Ecto neural progenitor cell (in vitro differentiated cells): ENCODE measurements around the gene MSL3.

Experiments
- DNase-seq: peaks from one replicate; pipeline ENCODE4 v3.0.0-alpha.2; 2018; ENCODE audit warnings: low spot score

The MSL3 gene, protein sequence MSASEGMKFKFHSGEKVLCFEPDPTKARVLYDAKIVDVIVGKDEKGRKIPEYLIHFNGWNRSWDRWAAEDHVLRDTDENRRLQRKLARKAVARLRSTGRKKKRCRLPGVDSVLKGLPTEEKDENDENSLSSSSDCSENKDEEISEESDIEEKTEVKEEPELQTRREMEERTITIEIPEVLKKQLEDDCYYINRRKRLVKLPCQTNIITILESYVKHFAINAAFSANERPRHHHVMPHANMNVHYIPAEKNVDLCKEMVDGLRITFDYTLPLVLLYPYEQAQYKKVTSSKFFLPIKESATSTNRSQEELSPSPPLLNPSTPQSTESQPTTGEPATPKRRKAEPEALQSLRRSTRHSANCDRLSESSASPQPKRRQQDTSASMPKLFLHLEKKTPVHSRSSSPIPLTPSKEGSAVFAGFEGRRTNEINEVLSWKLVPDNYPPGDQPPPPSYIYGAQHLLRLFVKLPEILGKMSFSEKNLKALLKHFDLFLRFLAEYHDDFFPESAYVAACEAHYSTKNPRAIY

GRCh38 chrX:11757719-11758399, at the start of gene MSL3:
Gene MSL3, plus strand, starts transcription at chrX:11758237. Its CDS starts 27 bp downstream, at chrX:11758264.
- DNase-seq = peak; percentile 74

GRCh38 chrX:11722304-11722703, 35.7 kb upstream of the MSL3 start:
- no peak for DNase-seq

DNA sequence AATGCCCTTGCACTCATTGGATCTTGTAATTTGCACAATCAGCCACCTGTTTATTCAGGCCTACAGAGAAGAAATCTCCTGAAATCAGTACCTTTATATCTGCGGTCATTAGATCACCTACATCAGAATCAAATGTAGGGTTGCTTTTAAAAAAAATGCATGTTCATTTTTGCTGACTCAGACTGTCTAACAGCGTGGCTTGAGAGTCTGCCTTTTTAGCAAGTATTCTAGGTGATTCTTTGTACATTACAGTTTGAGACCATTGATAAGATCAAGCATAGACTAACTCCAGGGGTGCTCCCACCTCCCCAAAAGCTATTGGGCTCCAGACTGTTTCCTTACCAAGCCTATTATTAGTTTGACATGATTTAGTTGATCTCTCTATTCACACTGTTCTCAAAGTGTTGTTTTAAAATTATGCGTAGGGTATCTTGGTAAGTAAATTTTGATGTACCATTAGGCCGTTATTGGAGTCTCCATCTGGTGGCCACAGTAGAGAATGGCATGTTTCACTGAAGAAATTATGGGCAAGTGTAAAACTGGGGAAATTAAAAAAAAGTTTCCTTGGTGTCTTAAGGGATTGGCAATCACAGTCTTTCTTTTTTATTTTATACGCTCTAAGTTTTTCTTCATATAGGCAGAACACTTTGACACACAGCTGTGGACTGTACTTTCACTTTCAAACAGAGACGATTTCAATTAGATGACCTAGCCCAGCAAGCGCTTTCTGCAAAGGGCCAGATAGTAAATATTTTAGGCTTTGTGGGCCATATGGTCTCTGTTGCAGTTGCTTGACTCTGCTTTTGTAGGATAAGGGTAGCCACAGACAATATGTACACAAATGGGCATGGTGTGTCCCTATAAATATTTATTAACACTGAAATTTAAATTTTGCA, 33.7 kb upstream of the MSL3 start:
- no peak for DNase-seq

DNA sequence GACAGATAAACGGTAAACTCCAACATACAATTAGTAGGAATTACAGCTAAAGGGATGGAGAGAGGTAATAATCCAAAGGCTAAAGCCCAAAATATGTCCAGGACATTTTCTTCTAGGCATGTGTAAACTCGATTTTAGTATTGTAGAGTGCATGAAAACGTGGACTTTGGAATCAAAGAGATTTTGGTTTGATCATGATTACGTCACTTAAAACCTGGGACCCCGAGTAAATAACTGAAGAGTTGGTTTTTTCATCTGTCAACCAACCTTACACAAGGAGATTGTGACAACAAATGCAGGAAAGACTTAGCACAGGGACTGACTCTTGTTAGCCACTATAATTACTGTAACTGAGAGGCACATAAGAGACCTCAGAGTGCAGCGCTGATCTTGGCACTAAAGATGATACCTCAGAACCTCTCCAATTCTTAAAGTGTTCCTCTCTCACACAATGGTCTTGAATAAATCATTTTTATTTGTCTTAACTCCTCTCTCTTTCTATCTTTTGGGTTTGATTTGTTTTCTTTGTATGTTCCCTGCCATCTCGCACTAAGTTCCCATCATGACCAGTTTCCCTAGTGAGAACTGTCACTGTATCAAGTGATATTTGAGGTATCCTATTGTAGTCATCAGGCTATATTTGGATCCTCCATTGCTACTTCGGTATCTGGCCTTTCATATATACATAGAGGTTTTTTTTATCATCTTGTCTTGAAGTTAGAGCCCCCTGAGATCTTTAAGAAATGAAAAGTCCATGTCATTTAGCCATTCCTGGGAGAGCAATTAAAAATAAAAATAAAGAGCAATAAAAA, 32.2 kb upstream of the MSL3 start:
- no peak for DNase-seq

DNA sequence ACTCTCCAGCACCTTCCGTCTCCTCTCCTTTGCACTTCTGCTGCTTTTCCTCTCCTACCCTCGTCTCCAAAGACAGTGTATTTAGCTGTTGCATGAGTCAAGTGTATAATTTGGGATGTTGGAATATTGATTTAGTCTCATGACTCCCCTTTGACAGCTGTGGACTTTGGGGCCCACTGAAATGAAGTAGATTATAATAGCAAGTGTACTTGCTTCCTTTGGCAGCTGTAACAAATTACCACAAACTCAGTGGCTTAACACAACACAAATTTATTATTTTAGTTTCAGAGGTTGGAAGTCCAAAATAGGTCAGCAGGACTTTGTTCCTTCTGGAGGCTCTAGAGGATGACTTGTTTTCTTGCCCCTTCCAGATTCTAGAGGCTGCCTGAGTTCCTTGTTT, 29.5 kb upstream of the MSL3 start:
- DNase-seq = no peak

DNA sequence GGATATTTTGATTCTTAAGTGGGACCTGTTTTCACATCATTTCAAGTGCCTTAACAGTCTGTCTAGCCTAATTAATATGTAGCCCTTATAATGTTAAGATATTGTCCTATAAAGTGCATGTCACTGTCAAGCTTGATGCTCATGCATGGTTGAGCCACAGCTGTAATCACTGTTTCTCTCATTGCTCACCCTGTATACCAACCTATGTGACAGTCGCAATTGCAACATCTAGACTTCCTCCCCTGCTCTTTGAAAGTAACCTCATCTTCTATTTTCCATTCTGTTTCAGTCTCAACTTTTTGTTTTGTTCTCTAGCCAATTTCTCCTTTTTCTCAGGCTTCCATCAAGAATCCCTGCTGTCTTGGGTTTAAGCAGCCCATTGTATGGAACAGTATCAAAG, 24.4 kb upstream of the MSL3 start:
- no peak for DNase-seq

DNA sequence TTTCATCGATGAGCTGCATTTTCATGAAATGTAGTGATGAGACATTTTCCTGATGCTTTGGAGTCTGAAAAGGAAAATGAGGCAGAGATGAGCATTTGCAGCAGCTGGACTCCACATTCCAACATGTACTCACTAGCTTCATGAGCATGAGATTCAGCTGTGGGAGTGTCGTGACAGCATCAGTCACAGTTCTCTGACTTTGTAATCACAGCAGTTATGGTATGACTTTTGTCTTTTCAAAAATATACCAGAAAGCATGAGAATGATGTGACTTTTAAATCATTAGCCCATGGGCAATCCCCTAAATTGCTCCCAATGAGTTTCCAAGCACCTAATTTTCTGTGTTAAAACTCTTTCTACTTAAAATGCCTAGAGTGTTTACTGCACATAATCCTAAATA, 18.3 kb upstream of the MSL3 start:
- no peak for DNase-seq

GRCh38 chrX:11740794-11741193, 17.2 kb upstream of the MSL3 start:
- DNase-seq = no peak

GRCh38 chrX:11741574-11741973, 16.5 kb upstream of the MSL3 start:
- DNase-seq = no peak

GRCh38 chrX:11745881-11746280, 12.2 kb upstream of the MSL3 start:
- DNase-seq = no peak

DNA sequence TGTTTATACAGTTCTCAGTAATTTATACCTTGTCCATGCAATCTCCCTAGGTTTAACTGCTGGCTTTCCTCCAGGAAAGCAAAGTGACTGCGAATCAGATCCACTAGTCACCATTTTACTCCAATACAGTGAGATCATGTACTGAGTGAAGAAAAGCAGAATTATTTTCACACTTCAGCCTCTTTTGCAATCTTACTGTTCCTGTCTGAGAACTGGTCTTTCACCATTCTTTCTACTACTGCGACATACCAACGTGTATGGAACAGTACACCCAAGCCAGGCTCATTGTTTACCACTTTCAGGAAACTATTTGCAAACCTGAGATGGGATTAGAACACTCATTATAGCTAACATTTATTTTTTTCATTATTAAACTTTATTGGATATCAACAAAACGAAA, 8.0 kb upstream of the MSL3 start:
- no peak for DNase-seq

DNA sequence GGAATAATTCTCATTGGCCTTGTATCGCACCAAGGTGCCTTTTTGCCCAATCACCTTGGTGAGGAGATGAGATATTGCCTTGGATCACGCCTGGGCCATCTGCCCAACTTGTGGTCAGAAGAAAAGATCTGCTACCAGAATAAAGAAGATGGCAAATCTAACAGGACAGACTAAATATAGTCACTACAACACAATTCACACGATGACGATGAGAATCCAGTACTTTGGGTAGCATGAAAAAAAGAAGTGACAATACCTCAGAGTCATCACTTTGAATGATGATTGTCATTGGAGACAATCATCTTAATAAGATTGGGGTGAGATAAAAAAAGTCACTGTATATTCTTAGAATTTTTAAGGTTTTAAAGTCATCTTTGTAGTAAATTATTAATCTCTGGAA, 7.3 kb upstream of the MSL3 start:
- DNase-seq = no peak

- DNase-seq = no peak
These were observed 6.8 kb upstream of the MSL3 start for GRCh38 chrX:11751261-11751660.

DNA sequence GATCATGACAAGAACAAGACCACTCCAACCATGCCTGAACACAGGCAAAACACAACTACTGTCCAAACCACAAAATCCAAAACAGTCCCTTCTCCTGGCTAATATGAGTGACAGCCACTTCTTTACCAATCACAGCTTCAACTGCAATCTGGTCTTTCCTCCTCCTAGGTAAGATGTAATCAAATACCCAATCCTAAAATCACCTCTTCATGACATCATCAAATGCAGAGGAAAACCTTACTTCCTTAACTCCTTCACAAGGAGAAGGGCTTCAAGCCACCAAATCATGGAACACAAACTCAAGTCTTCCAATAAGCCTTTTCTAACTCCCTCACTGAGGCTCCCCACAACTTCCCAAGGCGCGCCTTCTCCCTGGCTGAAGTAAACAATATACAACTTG, 4.4 kb upstream of the MSL3 start:
- DNase-seq = no peak

DNA sequence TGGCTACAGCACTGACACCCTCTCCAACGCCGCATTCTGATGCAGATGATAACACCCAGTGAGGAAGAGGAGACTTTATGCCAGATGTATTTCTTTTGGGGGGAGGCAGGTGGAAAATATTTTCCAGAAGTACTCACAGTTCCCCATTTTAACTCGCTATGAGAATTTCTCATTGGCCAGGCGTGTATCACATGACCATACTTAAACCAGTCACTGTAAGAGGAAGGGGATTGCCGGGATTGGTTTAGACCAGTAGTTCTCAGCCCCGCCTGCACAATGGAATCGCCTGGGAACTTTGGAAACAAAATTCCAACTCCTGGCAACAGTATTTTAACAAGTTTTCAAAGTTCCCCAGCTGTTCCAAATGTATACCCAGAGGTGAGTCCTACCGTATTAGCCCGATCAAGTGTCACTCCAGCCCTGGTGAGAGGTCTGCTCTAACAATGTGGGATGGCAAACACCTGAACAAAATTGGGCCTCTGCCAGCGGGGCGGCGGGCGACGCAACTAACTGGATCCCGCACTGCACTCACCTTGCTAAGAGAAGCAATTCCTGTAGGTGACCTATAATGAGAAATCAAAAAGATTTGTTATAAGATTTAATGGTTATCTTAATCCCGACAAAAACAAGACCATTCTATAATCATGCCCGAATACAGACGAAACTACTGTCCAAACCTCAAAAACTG, 2.9 kb upstream of the MSL3 start:
- DNase-seq = no peak

- DNase-seq = no peak
These were observed 2.3 kb upstream of the MSL3 start for GRCh38 chrX:11755724-11756123.

DNA sequence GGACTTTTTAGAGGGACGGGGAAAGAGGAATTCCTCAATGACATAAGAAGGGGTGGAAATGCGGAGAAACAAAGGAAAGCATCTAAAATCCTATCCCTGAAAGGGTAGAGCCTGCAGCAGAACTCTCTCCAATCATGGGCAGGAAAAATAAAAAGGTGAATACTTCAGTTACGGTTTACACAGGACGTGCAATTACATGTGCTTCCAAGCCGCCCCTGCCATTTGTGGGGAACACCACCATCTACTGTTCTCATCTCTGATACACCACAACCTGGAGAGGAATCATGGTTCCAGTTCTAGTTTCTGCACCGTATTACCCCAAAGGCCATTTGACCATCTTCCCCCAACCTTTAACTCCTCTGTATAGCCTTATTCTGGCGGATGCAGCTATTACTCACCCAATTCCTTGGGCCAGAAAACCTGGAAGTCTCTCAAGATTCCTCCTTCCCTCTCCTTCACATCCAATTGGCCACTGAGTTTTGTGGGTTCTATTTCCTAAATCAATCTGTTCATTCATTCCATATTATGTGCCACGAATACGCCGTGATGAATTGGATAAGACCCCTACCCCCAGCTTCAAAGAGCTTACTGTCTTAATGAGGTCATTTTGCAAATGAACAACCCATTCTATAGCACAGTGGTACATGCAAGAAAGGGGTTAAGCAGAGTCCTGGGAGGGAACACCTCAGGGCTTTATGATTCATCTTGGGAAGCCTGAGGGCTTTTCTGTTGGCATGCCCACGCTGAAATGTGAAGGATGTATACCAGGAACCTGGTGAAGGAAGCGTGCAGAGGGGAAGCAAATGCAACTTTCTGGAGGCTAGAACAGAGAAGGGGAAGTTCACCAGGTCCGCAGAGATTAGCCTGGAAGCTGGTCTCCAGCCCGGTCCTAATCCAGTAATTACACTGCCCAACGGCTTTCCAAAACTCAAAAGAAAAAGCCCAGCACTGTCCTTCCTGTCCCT, 1.4 kb upstream of the MSL3 start:
- DNase-seq = no peak

GRCh38 chrX:11757397-11757718, 679 bp upstream of the MSL3 start:
- no peak for DNase-seq

- peak; percentile 87 for DNase-seq
These were observed 549 bp downstream of the MSL3 start for GRCh38 chrX:11758400-11759171.
